Activated T-cell treated with anti-CD3 and anti-CD28 coated beads for 48 hours (primary cell): Measurements from ENCODE around the gene MORC4.

Source experiments
- DNase-seq: peaks from one replicate; pipeline ENCODE4 v3.0.0-alpha.2; 2020; ENCODE audit warnings: low read depth

The MORC4 gene

DNA sequence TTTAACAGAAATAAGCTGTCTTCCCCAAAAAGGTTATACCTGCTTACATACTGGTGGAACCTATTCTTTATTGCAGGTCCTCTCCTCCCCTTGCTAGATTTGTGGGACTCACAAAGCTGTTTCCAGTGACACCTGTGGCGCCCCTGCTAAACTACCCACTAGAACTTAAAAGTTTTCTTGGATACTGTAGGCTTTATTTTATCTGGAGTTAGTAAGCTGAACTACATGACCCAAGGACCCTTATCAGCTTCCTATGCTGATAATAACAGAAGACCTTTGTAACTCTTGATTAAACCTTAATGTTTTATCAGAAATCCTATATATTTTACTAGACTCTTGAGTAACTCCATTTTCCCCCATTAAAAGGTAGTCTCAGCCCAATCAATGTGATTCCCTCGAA is 47.5 kb downstream of the MORC4 start:
- no peak for DNase-seq

- DNase-seq: no peak
Measured at GRCh38 chrX:106952089-106952488, 47.9 kb downstream of the MORC4 start.

DNA sequence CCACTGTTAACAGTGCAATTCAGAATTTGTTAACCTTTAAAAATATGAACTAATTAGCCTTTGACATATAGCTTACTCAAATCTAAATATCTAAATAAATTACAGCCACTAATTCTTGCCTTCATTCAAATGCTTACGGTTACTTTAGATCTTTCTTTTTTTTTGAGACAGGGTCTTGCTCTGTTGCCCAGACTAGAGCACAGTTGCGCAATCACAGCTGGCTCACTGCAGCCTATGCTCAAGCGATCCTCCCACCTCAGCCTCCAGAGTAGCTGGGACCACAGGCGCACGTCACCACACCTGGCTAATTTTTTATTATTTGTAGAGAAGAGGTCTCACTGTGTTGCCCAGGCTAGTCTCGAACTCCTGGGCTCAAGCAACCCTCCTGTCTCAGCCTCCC is 48.8 kb downstream of the MORC4 start:
- no peak for DNase-seq

GRCh38 chrX:106950381-106950780 is 49.6 kb downstream of the MORC4 start:
- no peak for DNase-seq

GRCh38 chrX:106949366-106949765 is 50.6 kb downstream of the MORC4 start:
- no peak for DNase-seq

DNA sequence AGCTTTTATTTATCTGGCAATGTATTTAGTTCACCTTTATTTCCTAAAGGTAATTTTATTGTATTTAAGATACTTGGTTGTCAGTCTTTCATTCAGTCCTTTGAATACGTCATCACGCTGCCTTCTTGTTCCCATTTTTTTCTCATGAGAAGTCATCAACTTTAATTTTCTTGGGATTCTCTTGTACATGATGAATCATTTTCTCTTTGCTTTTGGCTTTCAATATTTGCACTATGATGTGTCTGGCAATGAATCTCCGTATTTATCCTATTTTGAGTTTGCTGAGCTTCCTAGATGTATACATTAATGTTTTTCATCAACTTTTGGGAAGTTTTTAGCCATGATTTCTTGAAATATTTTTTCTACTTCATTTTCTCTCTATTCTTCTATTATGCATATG is 51.4 kb downstream of the MORC4 start:
- no peak for DNase-seq

DNA sequence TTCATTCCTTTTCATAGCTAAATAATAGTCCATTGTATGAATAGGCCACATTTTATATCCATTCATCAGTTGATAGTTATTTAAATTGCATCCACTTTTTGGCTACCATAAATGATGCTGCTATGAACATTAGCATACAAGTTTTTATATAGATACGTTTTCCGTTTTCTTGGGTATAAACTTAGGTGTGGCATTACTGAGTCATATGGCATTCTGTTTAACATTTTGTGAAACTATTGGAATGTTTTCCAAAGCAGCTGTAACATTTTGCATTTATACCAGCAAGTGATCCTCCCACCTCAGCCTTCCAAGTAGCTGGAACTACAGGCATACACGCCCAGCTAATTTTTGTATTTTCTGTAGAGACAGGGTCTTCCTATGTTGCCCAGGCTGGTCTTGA is 53.5 kb downstream of the MORC4 start:
- no peak for DNase-seq

DNA sequence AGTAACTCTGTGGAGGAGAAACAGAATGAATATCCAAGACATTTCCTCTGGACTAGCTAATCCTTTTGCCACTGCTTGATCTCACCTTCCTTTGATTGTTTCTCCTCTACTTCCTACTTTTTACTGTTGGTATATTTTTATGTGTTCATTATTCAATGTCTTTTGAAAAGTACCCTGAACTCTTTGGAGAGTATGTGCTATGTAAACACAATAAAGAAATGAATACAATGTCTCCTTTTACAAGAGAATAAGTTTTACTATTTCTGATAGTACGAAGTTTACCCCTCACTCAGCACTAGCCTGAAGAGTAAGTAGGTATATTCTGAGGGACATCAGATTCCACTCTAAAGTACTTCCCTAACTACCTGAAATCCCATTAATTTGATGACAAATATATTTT is 59.9 kb downstream of the MORC4 start:
- DNase-seq: no peak

DNA sequence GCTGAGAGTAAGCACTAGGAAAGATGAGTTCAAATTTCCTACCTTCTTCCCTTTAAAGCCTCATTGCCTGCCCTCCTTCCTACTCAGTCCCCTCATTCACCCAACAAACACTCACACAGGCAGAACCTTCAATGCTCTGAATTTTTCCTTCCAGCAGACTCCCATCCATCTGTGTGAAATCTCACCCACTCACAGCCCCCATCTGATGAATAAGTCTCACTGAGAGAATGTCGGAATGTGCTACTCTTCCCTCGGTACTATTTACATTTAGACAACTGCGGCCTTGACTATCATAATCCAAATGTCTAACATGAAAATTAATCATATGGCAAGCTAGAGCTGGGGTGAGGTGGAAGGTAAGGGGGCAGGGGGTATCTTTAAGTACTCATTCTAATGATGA is 60.4 kb downstream of the MORC4 start:
- no peak for DNase-seq

DNA sequence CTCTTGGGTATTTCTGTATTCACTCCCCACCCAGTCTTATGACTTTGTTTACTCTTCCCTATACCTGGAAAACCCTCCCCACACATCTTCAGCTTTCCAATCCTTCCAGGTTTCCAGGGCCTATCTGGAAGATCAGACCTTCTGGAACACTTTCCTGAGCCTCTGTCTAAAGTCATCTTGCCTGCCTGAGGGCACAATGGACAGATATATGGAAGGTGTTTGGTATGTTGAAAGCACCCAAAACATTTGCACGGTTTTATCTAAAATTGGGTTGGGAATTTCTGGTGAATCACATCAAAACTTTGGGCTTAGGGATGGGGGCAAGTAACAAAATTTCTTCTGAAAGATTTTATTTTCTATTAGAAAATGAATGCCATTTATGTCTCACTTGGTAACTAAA is 63.8 kb downstream of the MORC4 start:
- DNase-seq: no peak

GRCh38 chrX:106935175-106935574 is 64.8 kb downstream of the MORC4 start:
- DNase-seq: no peak

DNA sequence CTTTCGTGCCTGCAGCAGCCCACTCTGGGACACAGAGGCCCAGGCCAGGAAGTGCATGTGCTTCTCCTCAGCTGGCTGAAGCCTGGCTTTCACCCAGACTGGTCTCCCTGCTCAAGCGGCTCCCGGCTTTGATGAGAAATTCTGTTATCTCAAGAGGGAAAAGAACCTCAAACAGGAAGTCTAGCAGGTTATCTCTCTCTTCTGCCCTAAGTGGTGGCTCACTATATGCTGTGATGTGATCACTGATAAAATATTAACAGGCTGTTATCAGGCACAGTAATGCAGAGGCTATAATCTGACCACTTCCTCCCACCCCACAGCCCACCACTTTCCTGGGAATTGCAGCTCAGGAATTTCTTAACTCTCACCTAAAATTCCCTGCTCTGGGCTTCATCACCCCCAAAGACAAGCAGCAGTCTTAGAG is 66.5 kb downstream of the MORC4 start:
- DNase-seq: no peak

GRCh38 chrX:106932960-106933537 is 67.0 kb downstream of the MORC4 start:
- DNase-seq: no peak

DNA sequence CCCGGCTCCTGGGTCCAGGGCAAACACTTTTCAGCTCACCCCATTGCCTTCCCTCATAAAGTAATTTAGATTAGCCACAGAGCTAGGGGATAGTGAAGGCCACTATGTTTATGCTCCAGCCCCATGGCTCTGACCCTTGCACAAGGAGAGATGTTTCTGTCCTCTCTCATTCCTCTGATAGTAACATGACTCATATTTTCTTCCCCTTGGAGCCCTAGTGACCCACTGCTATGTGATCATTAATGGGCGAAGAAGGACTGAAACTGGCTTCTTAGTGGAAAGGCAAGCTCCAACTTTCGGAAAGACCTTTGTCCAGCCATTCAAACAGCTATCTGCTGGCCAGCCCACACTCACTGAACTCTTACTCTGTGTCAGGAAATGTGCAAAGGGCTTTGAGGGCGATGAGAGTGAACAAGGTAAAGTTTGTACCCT is 67.5 kb downstream of the MORC4 start:
- DNase-seq: no peak

- no peak for DNase-seq
Measured at GRCh38 chrX:106931831-106932491, 68.1 kb downstream of the MORC4 start.

DNA sequence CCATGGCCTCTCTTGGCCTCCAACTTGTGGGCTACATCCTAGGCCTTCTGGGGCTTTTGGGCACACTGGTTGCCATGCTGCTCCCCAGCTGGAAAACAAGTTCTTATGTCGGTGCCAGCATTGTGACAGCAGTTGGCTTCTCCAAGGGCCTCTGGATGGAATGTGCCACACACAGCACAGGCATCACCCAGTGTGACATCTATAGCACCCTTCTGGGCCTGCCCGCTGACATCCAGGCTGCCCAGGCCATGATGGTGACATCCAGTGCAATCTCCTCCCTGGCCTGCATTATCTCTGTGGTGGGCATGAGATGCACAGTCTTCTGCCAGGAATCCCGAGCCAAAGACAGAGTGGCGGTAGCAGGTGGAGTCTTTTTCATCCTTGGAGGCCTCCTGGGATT is 71.8 kb downstream of the MORC4 start:
- DNase-seq: no peak

GRCh38 chrX:106927700-106928099 is 72.3 kb downstream of the MORC4 start:
- no peak for DNase-seq

DNA sequence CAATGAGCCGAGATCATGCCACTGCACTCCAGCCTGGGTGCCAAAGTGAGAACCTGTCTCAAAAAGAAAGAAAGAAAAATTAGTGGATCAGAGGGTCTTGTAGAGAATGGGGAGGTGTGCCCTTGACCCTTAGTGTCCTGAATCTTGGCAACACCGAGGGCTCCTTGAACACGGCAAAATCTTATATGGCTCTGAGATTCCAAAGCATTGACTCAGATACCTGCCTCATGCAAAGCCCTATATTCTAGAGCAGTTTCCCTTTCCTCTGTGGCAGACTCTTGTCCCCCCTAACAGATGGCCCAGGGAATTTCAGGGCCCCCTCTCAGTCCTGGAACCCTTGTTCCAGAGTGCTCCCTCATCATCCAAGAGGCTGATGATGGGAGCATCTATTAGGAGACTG is 73.0 kb downstream of the MORC4 start:
- no peak for DNase-seq

DNA sequence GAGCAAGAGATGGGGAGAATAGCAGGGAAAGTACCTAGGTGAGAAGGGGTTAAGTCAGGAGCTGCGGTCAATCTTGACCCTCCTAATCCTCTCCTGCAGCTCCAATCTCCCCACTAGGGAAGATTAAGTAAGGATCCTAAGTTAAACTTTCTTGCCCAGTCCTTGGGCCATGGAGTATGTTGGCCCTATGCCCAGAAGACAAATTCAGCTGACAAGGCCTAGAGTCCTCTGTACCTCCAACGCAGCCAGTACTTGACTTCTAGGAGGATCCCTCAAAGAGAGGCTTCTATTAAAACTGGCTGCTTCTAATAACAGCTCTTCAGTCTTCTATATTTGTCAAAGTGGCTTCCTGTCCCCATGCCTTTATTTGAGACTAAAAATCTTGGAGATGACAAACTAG is 78.4 kb downstream of the MORC4 start:
- no peak for DNase-seq

GRCh38 chrX:106919932-106920452 is 80.0 kb downstream of the MORC4 start, which contains the start of gene CLDN2:
Gene CLDN2, plus strand, starts transcription at chrX:106920402. Its CDS starts 7,827 bp downstream, at chrX:106928229.
- no peak for DNase-seq

DNA sequence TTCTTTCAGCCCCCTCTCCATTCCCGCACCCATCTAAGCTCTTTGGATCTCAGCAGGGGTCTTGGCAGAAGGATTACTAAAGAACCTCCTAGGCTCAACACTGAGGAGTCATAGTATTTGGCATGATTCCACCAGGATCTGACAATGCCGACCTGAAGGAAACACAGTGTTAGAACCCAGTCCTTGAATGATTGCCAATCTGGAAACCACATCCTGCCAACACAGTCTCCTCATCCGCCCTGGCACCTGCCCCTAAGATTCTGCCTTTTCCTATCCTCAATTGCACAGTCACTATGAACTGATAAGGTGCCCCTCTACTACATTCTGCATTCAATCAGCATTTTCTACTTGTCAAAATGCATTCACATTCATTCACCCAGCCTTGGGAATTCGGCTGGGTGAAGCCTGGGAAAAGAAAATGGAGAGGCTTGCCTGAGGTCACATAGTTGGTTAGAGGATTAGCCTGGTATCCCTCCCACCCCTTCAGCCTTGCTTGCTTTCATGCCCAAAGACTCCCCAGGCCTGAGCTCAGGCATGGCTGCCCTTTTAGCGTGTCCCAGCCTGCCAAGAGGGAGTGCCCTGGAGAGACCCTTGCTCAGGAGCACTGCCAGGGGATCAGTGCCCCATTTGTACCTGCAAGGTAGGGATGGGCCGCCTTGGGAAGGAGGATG is 82.0 kb downstream of the MORC4 start:
- DNase-seq: no peak

DNA sequence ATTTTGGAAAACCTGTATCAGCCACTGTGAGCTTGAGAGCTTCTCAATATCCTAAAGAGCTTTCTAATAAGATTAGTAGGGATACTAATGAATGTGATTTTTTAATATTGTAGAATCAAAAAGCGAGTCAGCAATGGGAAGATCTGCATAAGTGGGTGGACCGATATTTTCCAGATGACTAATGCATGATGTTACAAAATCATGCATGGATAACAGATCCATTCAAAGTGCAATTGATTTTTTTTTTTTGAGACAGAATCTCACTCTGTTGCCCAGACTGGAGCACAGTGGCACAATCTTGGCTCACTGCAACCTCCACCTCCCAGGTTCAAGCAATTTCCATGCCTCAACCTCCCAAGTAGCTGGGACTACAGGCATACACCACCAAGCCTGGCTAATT is 87.1 kb downstream of the MORC4 start:
- DNase-seq: no peak

- DNase-seq: no peak
Measured at GRCh38 chrX:106906361-106906760, 93.7 kb downstream of the MORC4 start.
